Measurements from ENCODE around the gene GP1BA. TPM values are rescaled to one million over a fixed set of nuclear protein-coding genes. Genes with fewer than 3 reads are reported as not detected.

Gene GP1BA
- polyA plus RNA-seq, 1 donor from 2014 or later = not detected

- Histone ChIP-seq H3K4me3 (ENCODE audit: low read length) (no peak overlapping the region), H3F3A (ENCODE audit: insufficient read depth, low read length, poor library complexity, severe bottlenecking) (no peaks in the 10 kb centered on the region), H3K36me3 (ENCODE audit: insufficient read depth, low read length) (no peaks in the 10 kb centered on the region), H4K20me1 (ENCODE audit: insufficient read depth) (no peaks in the 10 kb centered on the region), H3K27ac (ENCODE audit: low read length) (no peak overlapping the region), H3K9me3 (ENCODE audit: low read length) (no peaks in the 10 kb centered on the region), H2AFZ (ENCODE audit: low read depth, low read length) (no peak overlapping the region), H3K9me2 (ENCODE audit: insufficient read depth, low read length) (no peaks in the 10 kb centered on the region), H3K4me2 (ENCODE audit: low read length) (no peak overlapping the region), H3K9ac (ENCODE audit: low read length) (no peak overlapping the region), H3K27me3 (ENCODE audit: insufficient read depth, low read depth, low read length) (no peaks in the 10 kb centered on the region), H3K79me2 (replicated peaks; ENCODE audit: insufficient read depth, low read length) (no peaks in the 10 kb centered on the region)
- no peak for TF ChIP-seq SMC3 (conservative IDR thresholded peaks at IDR 0.05; ENCODE audit: poor library complexity)
- no peak for TF ChIP-seq TAF1 (IDR thresholded peaks at IDR 0.05; ENCODE audit: low read depth)
- TF ChIP-seq RAD21 (conservative IDR thresholded peaks at IDR 0.05) = no peak
- TF ChIP-seq REST (IDR thresholded peaks at IDR 0.05; ENCODE audit: borderline replicate concordance) = no peak
Measured at GRCh38 chr17:4891411-4892410, 40.4 kb upstream of the GP1BA start.

DNA sequence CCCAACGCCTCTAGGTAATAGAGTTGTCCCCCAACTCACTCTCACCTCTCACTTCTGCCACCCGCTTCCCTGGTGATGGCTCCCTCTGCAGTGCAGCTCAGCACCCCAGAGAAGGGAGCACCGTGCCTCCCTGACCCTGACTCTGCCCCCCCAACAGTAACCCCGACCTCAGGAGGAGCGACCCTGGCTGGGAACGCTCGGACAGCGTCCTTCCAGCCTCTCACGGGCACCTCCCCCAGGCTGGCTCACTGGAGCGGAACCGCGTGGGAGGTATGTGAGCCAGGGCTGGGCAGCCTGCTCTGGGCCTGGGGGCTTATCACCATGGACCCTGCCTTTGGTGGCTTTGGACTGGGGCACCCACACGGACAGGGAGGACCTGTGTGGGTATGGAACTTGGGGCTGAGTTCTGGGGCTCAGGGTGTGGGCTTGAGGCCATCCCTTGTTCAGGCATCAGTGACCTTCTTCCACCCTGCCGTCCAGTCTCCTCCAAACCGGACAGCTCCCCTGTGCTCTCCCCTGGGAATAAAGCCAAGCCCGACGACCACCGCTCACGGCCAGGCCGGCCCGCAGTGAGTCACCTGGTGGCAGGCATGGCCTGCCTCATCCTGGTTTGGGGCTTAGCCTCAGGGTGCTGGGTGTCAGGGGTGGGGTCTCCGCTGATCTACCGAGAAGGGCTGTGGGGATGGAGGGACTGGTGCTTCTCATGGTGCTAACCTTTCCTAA lies 39.4 kb upstream of the GP1BA start:
- Histone ChIP-seq H2AFZ (ENCODE audit: low read depth, low read length) (no peak overlapping the region), H3F3A (ENCODE audit: insufficient read depth, low read length, poor library complexity, severe bottlenecking) (no peaks in the 10 kb centered on the region), H3K36me3 (ENCODE audit: insufficient read depth, low read length) (no peaks in the 10 kb centered on the region), H3K9me3 (ENCODE audit: low read length) (no peaks in the 10 kb centered on the region), H3K27ac (ENCODE audit: low read length) (no peak overlapping the region), H3K27me3 (ENCODE audit: insufficient read depth, low read depth, low read length) (no peaks in the 10 kb centered on the region), H3K9ac (ENCODE audit: low read length) (no peak overlapping the region), H3K4me3 (ENCODE audit: low read length) (no peak overlapping the region), H3K79me2 (replicated peaks; ENCODE audit: insufficient read depth, low read length) (no peaks in the 10 kb centered on the region), H4K20me1 (ENCODE audit: insufficient read depth) (no peaks in the 10 kb centered on the region), H3K4me2 (ENCODE audit: low read length) (no peak overlapping the region), H3K9me2 (ENCODE audit: insufficient read depth, low read length) (no peaks in the 10 kb centered on the region)
- TF ChIP-seq POLR2AphosphoS5 (IDR thresholded peaks at IDR 0.05) = no peak
- no peak for TF ChIP-seq TAF1 (IDR thresholded peaks at IDR 0.05; ENCODE audit: low read depth)
- no peak for TF ChIP-seq SMC3 (conservative IDR thresholded peaks at IDR 0.05; ENCODE audit: poor library complexity)
- TF ChIP-seq EP300 (conservative IDR thresholded peaks at IDR 0.05; ENCODE audit: poor library complexity, severe bottlenecking) = no peak
- no peak for TF ChIP-seq EZH2 (IDR thresholded peaks at IDR 0.05; ENCODE audit: borderline replicate concordance, insufficient read depth, low read length, poor library complexity, severe bottlenecking)
- TF ChIP-seq RAD21 (conservative IDR thresholded peaks at IDR 0.05) = no peak
- no peak for TF ChIP-seq REST (IDR thresholded peaks at IDR 0.05; ENCODE audit: borderline replicate concordance)
- TF ChIP-seq, protein P1, sequence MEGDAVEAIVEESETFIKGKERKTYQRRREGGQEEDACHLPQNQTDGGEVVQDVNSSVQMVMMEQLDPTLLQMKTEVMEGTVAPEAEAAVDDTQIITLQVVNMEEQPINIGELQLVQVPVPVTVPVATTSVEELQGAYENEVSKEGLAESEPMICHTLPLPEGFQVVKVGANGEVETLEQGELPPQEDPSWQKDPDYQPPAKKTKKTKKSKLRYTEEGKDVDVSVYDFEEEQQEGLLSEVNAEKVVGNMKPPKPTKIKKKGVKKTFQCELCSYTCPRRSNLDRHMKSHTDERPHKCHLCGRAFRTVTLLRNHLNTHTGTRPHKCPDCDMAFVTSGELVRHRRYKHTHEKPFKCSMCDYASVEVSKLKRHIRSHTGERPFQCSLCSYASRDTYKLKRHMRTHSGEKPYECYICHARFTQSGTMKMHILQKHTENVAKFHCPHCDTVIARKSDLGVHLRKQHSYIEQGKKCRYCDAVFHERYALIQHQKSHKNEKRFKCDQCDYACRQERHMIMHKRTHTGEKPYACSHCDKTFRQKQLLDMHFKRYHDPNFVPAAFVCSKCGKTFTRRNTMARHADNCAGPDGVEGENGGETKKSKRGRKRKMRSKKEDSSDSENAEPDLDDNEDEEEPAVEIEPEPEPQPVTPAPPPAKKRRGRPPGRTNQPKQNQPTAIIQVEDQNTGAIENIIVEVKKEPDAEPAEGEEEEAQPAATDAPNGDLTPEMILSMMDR (IDR thresholded peaks at IDR 0.05; ENCODE audit: poor library complexity, severe bottlenecking) = no peak
- no peak for TF ChIP-seq MXI1 (conservative IDR thresholded peaks at IDR 0.05; ENCODE audit: poor library complexity, severe bottlenecking)
